Neural crest cell (in vitro differentiated cells): ENCODE measurements around the gene ABCB1. TPM values are rescaled to one million over a fixed set of nuclear protein-coding genes. Genes with fewer than 3 reads are reported as not detected.

Experiments used
- DNase-seq: peaks from one replicate; pipeline ENCODE4 v3.0.0; 2021; ENCODE audit warnings: low read depth, mixed read lengths, low spot score
- H3K27ac Mint-ChIP-seq: one replicate; pipeline ENCODE4 v1.8.0; 2021; ENCODE audit warnings: mild to moderate bottlenecking, mixed read lengths; ENCODE audit not compliant: unreplicated experiment
- H3K27me3 Mint-ChIP-seq: 2 replicates; pipeline ENCODE4 v1.8.0; 2021; ENCODE audit warnings: low read depth, mild to moderate bottlenecking, mixed read lengths
- H3K36me3 Mint-ChIP-seq: 2 replicates; pipeline ENCODE4 v1.8.0; 2021; ENCODE audit warnings: low read depth, mild to moderate bottlenecking, mixed read lengths
- H3K4me1 Mint-ChIP-seq: 2 replicates; pipeline ENCODE4 v1.8.0; 2021; ENCODE audit warnings: mixed read lengths
- H3K4me3 Mint-ChIP-seq: one replicate; pipeline ENCODE4 v1.8.0; 2021; ENCODE audit warnings: mild to moderate bottlenecking, mixed read lengths
- H3K9me3 Mint-ChIP-seq: 2 replicates; pipeline ENCODE4 v1.8.0; 2021; ENCODE audit warnings: mixed read lengths
- CTCF ChIP-seq: fragments of 200-600 bp; sonication (generic); conservative IDR thresholded peaks from 2 replicates; pipeline ENCODE4 v1.5.0; 2021; ENCODE audit warnings: antibody characterized with exemption, mild to moderate bottlenecking
- total RNA-seq: library from RNA; stranded (reverse); gene quantifications from 2 replicates; pipeline ENCODE4 v1.2.1, GENCODE V29; 2021

ABCB1 gene
- total RNA-seq, 1 donor from 2014 or later, result 5.6 TPM

- H3K36me3 Mint-ChIP-seq, result no peaks in the 10 kb centered on the region
- no peaks in the 10 kb centered on the region for H3K27me3 Mint-ChIP-seq
- H3K4me1 Mint-ChIP-seq, result no peaks in the 10 kb centered on the region
- DNase-seq, result no peak
- H3K9me3 Mint-ChIP-seq, result no peaks in the 10 kb centered on the region
- no peak for TF ChIP-seq CTCF
- no peak overlapping the region for H3K27ac Mint-ChIP-seq
- H3K4me3 Mint-ChIP-seq, result no peak overlapping the region
Observed at GRCh38 chr7:87552351-87552900, 48.3 kb downstream of the ABCB1 start.

GRCh38 chr7:87548123-87548919, 52.4 kb downstream of the ABCB1 start:
- TF ChIP-seq CTCF, result no peak
- H3K4me3 Mint-ChIP-seq, result no peak overlapping the region
- H3K27ac Mint-ChIP-seq, result no peak overlapping the region

GRCh38 chr7:87545760-87546159, 54.9 kb downstream of the ABCB1 start:
- Mint-ChIP-seq H3K27ac (no peak overlapping the region), H3K27me3 (no peaks in the 10 kb centered on the region), H3K9me3 (no peaks in the 10 kb centered on the region), H3K4me1 (no peaks in the 10 kb centered on the region), H3K4me3 (no peak overlapping the region), H3K36me3 (no peaks in the 10 kb centered on the region)
- no peak for TF ChIP-seq CTCF
- no peak for DNase-seq

More at GRCh38 chr7:87548123-87548919, 52.4 kb downstream of the ABCB1 start:
- DNase-seq, result no peak
- H3K9me3 Mint-ChIP-seq, result no peaks in the 10 kb centered on the region
- no peaks in the 10 kb centered on the region for H3K27me3 Mint-ChIP-seq
- no peaks in the 10 kb centered on the region for H3K4me1 Mint-ChIP-seq
- H3K36me3 Mint-ChIP-seq, result no peaks in the 10 kb centered on the region

- Mint-ChIP-seq H3K4me3 (no peak overlapping the region), H3K27me3 (no peaks in the 10 kb centered on the region), H3K27ac (no peak overlapping the region), H3K4me1 (no peaks in the 10 kb centered on the region), H3K9me3 (no peaks in the 10 kb centered on the region), H3K36me3 (no peaks in the 10 kb centered on the region)
- TF ChIP-seq CTCF, result no peak
- DNase-seq, result no peak
Observed at GRCh38 chr7:87543623-87544022, 57.1 kb downstream of the ABCB1 start.

GRCh38 chr7:87541648-87542047, 59.0 kb downstream of the ABCB1 start:
- no peak overlapping the region for H3K27ac Mint-ChIP-seq
- H3K4me1 Mint-ChIP-seq, result no peaks in the 10 kb centered on the region
- no peak overlapping the region for H3K4me3 Mint-ChIP-seq
- TF ChIP-seq CTCF, result no peak
- no peaks in the 10 kb centered on the region for H3K9me3 Mint-ChIP-seq
- no peak for DNase-seq
- no peaks in the 10 kb centered on the region for H3K27me3 Mint-ChIP-seq
- H3K36me3 Mint-ChIP-seq, result no peaks in the 10 kb centered on the region
